Measurements from ENCODE around the gene TACC3. TPM values are rescaled to one million over a fixed set of nuclear protein-coding genes. Genes with fewer than 3 reads are reported as not detected.

Gene TACC3
- polyA plus RNA-seq, 1 of the 3 experiments (the other 2 are of a cell fraction) = 49.5 TPM

- no peak for TF ChIP-seq SMC3 (IDR thresholded peaks at IDR 0.05; ENCODE audit: low read depth, low read length)
- TF ChIP-seq PBX3 (IDR thresholded peaks at IDR 0.05) = no peak
- peak; percentile 14; the same call in 1 of the 2 replicates for TF ChIP-seq IRF3 (IDR thresholded peaks at IDR 0.05; ENCODE audit: low read depth, low read length)
- TF ChIP-seq ELF1 (IDR thresholded peaks at IDR 0.05) = peak; percentile 80
- no peak for TF ChIP-seq GATA2 (CRISPR knock-in tag; IDR thresholded peaks at IDR 0.05)
- TF ChIP-seq TCF12 (IDR thresholded peaks at IDR 0.05) = peak; percentile 17; the same call in 1 of the 2 replicates
- TF ChIP-seq YY1 (IDR thresholded peaks at IDR 0.05; ENCODE audit: low read depth) = peak; percentile 68
- TF ChIP-seq MEF2A (IDR thresholded peaks at IDR 0.05; ENCODE audit: borderline replicate concordance, low read depth) = no peak
- no peak for TF ChIP-seq TEAD4 (IDR thresholded peaks at IDR 0.05; ENCODE audit: borderline replicate concordance, insufficient read depth)
- peak; percentile 50; the same call in 1 of the 2 replicates for TF ChIP-seq TAF1 (IDR thresholded peaks at IDR 0.05; ENCODE audit: borderline replicate concordance, low read depth, low read length)
Measured at GRCh38 chr4:1721003-1721665, at the start of gene TACC3, which contains the start of gene TMEM129 (continued).

- H3K4me2 ChIP-seq = no peak overlapping the region
- no peaks in the 10 kb centered on the region for H3K36me3 ChIP-seq (replicated peaks in 1 of 2; ENCODE audit: control insufficient read depth in 1 of 2, insufficient read depth in 2 of 2, low read length in 1 of 2)
- no peaks in the 10 kb centered on the region for H3K9me2 ChIP-seq
- no peaks in the 10 kb centered on the region for H3K79me2 ChIP-seq (ENCODE audit: insufficient read depth)
- H3K27ac ChIP-seq (ENCODE audit: low read depth in 2 of 2, low read length in 1 of 2) = no peak overlapping the region
- peaks cover 0 to 2% of the 10 kb centered on the region in 2 experiments; a peak in 1 of 4 replicates for H3K4me1 ChIP-seq (ENCODE audit: control insufficient read depth in 1 of 2, insufficient read depth in 2 of 2, low read depth in 1 of 2, low read length in 1 of 2)
- no peak for TF ChIP-seq RCOR1 (IDR thresholded peaks at IDR 0.05; ENCODE audit: low read length)
- no peak for TF ChIP-seq TCF12 (IDR thresholded peaks at IDR 0.05)
- no peak for TF ChIP-seq USF1 (IDR thresholded peaks at IDR 0.05; ENCODE audit: borderline replicate concordance, low read depth)
- TF ChIP-seq TEAD4 (IDR thresholded peaks at IDR 0.05; ENCODE audit: borderline replicate concordance, insufficient read depth) = no peak
- no peak for TF ChIP-seq FOXM1 (IDR thresholded peaks at IDR 0.05; ENCODE audit: low read depth)
- no peak for TF ChIP-seq ZBTB33 (IDR thresholded peaks at IDR 0.05; ENCODE audit: borderline replicate concordance, low read depth)
- no peak for TF ChIP-seq CTCF (IDR thresholded peaks at IDR 0.05)
- TF ChIP-seq SMC3 (IDR thresholded peaks at IDR 0.05; ENCODE audit: low read depth, low read length) = no peak
- TF ChIP-seq TAF1 (IDR thresholded peaks at IDR 0.05; ENCODE audit: borderline replicate concordance, low read depth, low read length) = no peak
- TF ChIP-seq ELF1 (IDR thresholded peaks at IDR 0.05) = no peak
- POLR2A ChIA-PET = no interaction called here
- no peak overlapping the region for H3K9ac ChIP-seq
- H4K20me1 ChIP-seq (ENCODE audit: insufficient read depth) = no peaks in the 10 kb centered on the region
- H2AFZ ChIP-seq (ENCODE audit: low read depth) = no peak overlapping the region
- no peaks in the 10 kb centered on the region for H3F3A ChIP-seq (replicated peaks; ENCODE audit: insufficient read depth)
- WGBS (ENCODE audit: low lambda C conversion rate) = 94% methylated on average over 19 of the region's 20 CpGs
- H3K4me3 ChIP-seq (ENCODE audit: low read depth in 2 of 2, low read length in 1 of 2) = no peak overlapping the region
- H3K9me3 ChIP-seq = no peaks in the 10 kb centered on the region
- H3K27me3 ChIP-seq (ENCODE audit: insufficient read depth) = no peaks in the 10 kb centered on the region
- CTCF ChIA-PET = interaction anchor here (1.8 kb wide), 1 partner anchor 19 kb away, joined by 6 read pairs; no protein-coding TSS in a partner anchor
- DNase-seq = no peak
Measured at GRCh38 chr4:1673671-1674070, 47.6 kb upstream of the TACC3 start.

Data from SK-N-SH (cell line).